Activated CD4-positive, CD25-positive, alpha-beta regulatory T cell treated with anti-CD3 and anti-CD28 coated beads, Interleukin-2, amount 50 U/mL, for 16 hours (primary cell): ENCODE data around the gene ACER2.

Experiments used
- DNase-seq: peaks from one replicate; pipeline ENCODE4 v3.0.0-alpha.2; 2020; ENCODE audit warnings: low read depth, low spot score

ACER2 gene

DNA sequence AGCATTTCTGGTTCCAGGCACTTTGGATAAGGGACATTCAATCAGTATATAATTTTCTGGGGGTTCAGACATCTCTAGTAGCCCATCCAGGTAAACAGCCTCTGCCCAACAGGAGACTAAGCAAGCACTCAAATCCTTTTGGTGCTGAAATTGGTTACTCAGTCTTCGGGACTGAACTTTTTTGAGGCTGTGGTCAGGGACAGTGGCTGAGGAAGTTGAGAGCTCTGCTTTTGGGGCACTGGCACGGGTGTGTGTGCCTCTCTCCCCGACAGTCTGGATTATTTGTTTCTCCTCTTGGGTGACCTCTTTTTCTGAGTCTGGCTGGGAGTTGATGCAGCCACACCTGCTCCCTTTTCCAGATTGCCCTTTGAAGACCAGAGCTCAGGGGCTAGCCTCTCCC is 47.6 kb downstream of the ACER2 start:
- DNase-seq = no peak

DNA sequence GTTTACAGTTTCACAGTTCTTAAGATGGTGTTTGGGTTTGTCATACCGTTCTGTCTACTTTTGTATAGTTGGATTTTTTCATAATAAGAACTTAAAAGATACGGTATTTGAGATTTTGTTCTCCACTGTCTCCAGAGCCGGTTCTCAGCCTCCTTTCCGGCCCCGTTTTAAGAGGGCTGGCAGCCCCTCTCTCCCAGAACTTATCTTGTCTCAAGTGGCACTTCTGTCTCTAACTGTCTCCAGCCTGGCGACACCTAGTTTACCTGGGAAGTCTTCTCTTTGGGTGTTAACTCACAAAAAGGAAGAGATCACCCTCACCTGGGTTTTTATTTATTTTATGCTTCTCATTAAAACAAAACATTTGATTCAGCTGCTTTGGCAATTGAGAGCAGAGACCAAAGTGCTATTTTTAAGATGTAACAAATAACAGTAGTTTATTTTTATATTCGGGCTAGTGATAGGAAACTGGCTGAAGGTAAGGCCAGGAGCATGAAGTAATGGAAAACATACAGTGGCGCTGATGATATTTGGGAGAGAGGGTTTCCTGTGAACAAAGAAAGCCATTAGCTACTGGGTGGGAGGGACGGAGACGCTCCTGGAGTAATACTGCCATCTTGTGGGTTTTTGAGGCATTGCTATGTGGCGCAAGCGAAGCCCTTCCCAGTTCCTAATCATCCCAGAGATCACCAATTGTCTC is 48.3 kb downstream of the ACER2 start:
- peak; percentile 38 for DNase-seq

DNA sequence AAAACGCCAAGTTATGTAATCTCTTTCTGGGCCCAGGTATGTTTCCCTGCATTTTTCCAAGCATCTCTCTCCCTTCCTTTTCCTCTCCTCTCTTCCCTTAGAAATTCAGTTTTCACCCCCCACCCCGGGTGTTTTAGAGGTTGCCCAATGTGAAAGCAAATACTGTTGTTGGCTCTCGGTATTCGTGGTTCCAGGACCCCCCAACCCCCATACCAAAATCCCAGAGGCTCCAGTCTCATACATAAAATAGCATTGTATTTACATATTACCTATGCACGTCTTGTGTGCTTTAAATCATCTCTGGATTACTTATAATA is 48.8 kb downstream of the ACER2 start:
- DNase-seq = no peak

DNA sequence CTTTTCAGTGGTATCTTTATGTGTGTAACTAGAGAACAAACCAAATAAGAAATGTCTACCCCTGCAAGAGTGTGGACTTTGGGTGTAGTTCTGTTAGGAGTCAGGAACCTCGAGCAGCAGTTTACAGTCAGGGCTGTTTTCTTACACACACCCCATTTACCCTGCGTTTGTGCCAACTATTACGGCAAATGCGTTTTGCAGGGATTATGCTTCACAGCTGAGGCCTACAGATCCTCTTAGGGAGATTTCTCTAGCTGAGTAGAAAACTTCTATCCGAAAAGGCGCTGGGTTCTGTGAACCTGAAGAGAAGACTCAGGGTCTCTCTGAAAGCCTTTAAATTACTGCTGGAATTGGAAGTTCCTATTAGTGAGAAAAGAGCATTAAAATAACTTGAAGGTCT is 51.4 kb downstream of the ACER2 start:
- no peak for DNase-seq

DNA sequence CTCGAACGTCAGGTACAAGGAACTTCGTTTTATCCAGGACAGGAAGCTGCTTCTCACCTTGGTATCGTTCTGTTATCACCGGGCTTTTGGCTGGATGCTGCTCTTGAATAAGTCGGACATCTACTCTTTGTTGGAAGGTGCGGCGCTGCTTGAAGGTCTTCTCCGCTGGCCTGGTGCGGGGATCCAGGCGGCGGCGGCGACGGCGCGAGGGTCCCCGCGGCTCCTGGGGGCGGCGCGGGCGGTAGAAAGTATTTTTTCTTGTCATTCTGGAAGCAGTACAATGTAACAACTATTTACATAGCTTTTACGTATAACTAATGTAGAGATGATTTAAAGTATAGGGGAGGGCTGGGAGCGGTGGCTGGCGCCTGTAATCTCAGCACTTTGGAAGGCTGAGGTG is 52.3 kb downstream of the ACER2 start:
- DNase-seq = no peak

DNA sequence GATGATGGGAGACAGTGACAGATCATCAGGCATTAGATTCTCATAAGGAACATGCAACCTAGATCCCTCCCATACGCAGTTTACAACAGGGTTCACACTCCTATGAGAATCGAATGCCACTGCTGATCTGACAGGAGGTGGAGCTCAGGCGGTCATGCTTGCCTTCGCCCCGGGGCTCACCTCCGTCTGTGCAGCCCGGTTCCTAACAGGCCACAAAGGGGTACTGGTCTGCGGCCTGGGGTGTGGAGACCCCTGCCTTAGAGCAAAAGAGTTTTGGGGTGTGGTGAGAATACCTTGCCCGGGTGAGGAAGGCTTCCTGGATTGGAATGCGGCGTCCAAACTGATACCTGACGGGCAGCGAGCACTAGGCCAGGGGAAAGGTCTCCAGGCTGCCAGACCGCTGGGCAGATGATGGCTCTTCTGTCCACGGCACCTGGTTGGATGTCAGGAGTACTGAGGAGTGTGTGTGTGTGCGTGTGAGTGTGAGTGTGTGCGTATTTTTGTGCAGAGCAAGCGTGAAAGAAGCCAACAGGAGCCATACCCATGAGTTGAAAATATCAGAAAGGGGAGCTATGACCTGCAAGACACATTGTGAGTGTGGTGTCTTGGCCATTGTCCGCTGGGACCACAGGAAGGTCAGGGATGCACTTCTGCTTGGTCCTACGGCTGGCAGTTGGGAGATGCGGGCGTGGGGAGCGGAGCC is 55.4 kb downstream of the ACER2 start:
- DNase-seq = no peak

DNA sequence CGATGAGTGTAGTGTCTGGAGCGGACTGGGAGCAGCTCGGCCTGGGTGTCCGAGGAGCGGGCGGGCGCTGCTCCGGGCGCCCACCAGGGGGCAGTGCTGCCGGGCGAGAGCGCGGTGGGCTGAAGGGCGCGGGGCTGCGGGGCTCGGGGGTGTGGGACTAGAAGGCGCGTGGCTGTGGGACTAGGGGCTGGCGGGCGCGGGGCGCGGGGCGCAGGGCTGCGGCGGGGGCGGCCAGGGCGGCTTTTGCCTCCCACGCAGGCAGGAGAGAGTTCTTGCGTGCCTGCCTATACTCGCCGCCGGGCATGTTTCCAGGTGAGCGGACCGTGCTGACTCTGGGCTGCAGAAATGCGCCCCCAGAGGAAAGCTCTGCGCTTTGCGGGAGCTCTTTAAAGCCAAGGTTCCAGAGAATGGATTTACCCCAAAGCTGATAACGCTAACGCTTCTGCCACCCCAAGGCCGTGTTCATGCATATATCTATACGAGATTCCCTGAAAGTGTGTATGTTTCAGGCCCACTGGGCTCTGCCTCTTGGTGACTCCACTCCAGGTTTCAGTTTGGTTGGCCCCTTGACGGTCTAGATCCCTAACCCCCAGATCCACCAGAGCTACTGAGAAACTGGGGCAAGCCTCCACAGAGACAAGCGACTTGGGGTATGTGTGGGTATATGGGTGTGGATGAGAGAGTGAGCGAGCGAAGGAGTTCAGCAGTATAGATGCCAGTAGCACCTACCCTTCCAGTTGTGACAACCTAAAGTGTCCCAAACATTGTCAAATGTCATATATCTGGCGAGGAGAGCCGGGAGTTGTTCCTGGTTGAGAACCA is 56.2 kb downstream of the ACER2 start:
- peak; percentile 27 for DNase-seq

DNA sequence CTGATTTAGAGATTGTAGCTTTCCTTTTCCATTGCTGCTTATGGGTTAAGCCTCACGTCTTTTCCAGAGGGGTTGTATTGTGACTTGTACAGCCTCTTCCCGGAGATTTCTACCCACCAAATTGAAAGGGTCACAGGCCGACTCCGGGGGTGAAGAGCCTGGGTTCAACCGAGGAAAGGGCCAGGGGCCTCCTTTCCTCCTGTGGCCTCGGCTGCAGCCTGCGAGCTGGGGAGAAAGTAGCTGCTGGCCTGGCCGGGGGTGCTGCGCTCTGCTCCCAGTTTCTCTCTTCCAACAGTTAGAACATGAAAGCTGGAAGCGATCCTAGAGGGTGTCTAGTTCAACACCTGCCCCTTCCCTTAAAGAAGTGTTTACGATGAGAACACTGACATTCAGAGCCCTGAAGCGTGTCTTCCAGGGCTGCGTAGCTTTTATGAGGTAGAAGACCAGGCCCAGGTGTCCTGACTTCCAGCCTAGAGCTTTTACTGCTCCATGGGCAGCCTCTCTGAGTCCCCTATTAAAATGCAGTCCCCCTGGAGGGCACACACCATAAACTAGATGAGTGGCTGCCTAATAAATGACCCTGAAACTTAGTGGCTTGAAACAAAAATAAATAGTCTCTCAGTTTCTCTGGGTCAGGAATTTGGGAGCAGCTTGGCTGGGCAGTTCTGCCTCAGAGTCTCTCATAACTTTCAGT is 56.9 kb downstream of the ACER2 start:
- no peak for DNase-seq

DNA sequence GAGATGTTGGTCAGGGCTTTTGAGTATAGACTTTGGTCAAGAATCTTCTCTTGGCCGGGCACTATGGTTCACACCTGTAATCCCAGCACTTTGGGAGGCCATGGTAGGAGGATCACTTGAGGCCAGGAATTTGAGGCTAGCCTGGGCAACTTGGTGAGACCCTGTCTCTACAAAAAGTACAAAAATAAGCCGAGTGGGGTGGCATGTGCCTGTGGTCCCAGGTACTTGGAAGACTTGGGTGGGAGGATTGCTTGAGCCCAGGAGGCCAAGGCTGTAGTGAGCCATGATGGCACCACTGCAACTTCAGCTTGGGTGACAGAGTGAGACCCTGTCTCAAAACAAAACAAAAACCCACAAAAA is 57.5 kb downstream of the ACER2 start:
- DNase-seq = no peak

DNA sequence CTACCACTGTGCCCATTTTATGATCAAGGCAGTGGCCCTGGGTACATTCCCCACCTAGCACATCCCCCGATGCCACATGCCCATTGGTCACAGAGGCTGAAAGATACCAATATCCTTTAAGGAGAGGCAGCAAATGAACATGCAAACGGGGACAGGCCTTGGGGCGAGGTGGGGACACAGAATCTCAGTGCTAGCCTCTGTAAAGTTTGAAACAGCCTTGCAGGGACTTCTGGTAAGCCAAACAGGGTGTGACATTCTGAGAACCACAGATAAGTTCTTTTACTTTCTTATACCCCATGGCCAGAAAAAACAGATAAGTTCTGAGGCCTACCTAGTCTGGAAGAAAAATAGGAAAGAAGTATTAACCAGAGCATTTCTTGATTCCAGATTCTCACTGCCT is 60.5 kb downstream of the ACER2 start:
- no peak for DNase-seq

DNA sequence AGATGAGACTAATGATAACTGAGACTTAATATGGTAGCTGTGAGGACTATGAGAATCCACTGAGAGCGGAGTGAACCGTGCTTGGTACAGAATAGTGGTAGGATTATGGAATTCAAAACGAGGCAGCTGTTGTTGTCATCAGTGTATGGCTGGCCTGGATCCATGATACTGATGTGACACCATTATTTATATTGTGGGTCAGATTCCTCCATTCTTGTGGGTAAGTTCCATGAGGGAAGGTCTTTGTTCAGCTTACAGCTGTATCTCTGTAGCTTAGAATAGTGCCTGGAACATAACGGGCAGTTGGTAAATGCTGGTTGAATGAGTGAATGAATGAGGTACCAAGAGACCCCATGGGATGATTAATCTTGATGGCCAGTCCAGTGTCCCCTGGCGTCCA is 61.8 kb downstream of the ACER2 start:
- DNase-seq = no peak

DNA sequence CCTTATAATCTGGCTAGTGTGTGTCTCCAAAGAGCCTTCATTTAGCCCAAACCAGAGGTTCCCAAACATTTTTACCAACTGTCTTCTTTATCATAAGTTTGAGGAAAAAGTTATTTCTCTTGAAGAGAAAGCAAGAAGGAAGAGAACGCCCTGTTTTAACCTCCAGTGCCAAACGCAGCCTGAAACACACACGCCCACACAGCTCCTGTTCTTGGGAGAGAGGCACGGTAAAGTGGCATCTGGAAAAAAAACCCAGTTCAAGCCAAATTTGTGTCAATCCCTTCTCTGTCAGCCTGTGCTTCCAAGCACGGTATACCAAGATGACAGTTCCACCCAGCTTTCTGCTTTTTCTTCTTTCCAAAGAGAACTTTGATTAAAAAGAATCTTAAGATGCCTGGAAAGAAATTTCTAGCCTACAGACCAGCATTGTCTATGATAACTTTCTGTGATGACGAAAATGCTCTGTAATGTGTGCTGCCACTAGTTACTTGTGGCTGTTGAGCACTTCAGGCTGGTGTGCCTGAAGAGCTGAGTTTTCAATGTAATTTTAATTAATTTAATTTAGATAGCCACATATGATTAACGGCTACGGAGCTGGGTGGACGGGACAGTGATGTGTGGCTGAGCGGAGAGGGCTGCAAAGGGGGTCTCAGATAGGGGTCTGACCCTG is 62.3 kb downstream of the ACER2 start:
- DNase-seq = no peak

DNA sequence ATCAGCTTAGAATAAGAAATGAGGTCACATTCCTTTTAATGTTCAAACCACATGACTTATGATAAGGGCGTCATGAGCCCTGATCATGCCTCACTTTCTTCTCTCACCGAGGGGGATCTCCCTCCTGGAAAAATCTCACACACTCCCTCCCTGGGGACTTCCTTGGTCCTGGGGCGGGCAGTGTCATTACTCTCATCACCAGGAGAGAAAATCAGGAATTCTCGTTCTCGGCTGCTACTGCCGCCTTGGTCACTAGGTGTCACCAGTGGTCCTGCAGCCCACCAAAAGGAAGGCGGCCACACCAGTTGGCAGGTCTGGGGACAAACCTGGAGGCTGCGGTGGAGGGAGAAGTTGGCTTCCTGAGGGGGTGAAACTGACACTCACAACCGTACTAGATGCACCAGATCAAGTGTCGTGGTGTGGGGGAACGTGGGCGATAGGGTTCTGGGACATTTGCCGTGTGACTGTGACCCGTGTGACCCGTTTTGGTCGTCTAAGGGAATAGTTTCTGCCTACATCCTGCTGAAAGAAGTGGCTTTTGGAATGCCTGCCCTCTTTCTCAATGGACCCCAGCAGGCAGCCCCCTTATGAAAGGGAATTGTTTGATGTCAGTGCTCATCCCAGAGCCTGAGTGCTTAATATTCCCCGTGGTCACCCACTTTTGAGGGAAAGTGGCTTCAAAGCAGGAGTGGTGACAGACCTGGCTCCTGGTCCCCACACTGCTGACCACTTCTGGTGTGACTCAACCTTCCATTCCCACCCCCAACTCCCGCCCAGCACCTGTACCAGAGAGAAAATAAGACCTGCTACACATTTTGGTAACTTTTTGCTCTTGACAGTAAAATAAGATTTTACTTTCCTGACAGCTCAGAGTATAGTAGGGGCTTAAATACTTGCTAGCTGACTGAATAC is 63.2 kb downstream of the ACER2 start:
- no peak for DNase-seq

DNA sequence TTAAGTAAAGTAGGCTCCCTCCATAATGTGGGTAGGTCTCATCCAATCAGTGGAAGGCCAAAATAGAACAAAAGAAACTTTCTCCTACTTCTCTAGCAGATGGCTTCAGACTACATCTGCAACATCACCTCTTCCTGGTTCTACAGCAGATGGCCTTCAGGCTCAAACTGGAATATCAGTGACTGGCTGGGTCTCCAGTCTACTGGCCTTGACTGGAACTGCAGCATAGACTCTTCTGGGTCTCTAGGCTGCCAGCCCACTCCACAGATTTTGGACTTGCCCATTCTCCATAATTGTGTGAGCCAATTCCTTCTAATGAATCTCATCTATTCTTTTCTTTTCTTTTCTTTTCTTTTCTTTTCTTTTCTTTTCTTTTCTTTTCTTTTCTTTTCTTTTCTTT is 64.8 kb downstream of the ACER2 start:
- DNase-seq = no peak

DNA sequence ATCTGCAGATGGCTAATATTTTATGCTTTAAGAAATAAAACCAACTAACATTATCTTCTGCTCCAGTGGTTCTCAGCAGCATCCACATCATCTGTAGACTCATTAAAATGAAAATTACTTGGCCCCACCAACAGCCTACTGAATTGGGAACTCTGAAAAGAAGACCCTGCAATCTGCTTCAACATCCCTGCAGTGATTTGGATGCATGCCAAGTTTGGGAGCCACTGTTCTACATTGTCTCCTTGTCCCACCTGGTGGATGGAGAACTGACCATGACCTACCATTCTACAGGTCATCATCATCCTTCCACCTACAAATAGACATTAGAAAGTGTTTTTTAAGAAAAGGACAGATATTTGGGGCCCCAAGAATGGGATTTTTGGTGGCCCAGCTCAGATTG is 71.1 kb downstream of the ACER2 start:
- no peak for DNase-seq

DNA sequence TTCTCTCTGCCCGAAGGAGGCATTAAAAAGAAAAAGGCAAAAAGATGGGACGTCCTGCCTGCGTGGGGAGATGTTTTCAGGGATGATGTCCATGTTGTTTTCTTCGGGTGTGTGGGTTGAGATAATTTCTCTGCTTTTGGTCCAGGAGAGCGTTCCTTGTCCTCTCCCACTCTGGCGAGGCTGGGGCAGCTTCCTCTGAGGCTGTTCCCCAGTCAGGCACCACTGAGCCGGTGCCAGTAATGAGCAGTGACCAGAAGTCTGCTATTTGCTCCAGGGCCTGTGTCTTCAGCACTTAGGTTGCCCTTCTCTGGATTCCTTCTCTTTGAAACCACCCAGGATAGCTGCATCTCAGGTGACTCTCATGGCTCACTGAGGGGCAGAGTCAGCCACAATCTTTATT is 71.5 kb downstream of the ACER2 start:
- no peak for DNase-seq

DNA sequence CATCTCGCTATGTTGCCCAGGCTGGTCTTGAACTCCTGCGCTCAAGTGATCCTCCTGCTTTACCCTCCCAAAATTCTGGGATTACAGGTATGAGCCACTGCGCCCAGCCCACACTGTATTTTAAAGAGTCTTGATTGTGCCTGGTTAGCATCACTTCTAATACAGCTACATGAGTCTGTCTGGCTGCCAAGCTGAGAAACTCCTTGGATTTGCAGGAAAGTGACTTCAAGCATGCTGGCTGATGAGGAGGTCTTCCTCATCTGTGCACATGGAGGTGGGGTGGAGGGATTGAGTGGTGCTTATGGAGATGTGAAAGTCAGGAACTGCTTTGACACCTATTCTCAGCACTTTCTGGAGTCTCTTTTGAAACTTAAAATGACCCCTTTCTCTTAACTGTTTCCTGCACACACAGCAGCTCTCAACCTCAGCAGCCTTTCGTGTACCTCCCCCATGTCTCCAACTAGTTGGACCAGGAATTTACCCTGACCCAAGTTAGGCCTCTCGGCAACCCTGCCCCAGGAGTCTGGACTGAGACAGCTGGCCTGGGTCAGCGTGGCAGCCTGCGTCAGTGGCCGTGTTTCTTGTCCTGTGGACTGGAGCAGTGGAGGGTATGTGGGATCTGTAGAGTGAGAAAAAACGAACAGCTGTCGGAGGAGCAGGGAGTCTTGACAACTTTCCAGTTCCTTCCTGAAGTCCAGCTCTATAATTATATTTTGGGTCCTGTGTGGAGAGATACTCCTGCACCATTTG is 72.5 kb downstream of the ACER2 start:
- DNase-seq = no peak

DNA sequence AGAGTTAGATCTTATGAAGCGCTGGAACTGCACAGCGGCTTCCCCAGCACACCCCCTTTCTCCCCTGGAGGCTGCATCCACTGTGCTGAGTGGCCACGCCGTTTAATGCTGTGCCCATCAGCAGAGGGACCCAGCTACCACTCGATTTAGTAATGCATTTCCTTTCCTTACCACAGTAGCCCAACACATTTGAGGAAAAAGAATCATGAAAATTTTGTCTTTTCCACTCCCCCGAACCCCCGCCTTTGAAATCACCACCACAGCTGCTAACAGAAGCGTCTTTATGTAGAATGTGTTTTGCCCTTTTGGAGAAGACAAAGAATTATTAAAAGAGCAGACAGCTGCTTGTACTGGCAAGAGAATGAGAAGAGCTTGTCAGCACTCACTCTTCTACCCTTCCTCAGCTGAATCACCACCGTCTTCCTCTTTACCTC is 73.2 kb downstream of the ACER2 start:
- DNase-seq = no peak

DNA sequence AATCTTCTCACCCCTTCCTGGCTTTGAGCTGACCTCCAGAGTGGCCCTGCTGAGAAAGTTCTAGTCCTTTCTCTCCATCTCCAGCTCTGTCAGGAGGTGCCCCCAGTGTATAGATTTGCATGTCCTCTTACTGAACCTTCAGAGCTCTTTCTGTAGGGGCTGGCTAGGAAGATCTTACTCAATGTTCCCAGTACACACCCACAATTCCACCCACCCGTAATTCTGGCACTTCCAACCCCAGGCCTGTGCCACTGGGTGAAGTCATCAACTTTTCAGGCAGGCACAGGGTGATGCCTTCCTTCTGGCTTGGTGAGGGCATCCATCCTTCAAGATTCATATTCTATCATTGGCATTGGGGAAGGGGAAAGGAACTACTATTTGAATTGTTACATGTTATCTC is 75.9 kb downstream of the ACER2 start:
- DNase-seq = no peak

DNA sequence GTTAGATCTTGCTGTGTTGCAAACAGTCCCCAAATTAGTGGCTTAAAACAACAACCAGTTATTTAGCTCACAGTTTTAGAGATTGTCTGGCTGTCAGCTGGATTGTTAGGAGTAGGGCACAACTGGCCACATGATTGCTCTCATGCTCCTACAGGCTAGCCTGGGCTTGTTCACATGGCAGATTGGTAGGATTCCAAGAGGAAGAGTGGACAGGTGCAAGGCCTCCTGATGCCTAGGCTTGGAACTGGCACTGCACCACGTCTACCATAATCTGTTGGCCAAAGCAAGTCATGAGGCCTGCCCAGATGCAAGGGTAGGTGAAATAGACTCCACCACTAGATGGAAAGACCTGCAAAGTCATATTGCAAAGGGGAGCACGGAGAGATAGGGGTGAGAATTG is 76.4 kb downstream of the ACER2 start:
- DNase-seq = no peak
